ENCODE data around the gene GNAI1.

GRCh38 chr7:80253237-80253636 is 118.6 kb downstream of the GNAI1 start:
- TF ChIP-seq, protein P1, sequence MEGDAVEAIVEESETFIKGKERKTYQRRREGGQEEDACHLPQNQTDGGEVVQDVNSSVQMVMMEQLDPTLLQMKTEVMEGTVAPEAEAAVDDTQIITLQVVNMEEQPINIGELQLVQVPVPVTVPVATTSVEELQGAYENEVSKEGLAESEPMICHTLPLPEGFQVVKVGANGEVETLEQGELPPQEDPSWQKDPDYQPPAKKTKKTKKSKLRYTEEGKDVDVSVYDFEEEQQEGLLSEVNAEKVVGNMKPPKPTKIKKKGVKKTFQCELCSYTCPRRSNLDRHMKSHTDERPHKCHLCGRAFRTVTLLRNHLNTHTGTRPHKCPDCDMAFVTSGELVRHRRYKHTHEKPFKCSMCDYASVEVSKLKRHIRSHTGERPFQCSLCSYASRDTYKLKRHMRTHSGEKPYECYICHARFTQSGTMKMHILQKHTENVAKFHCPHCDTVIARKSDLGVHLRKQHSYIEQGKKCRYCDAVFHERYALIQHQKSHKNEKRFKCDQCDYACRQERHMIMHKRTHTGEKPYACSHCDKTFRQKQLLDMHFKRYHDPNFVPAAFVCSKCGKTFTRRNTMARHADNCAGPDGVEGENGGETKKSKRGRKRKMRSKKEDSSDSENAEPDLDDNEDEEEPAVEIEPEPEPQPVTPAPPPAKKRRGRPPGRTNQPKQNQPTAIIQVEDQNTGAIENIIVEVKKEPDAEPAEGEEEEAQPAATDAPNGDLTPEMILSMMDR (IDR thresholded peaks at IDR 0.05) = no peak
- TF ChIP-seq EZH2 (IDR thresholded peaks at IDR 0.05; ENCODE audit: borderline replicate concordance, insufficient read depth, low read depth, low read length, poor library complexity, severe bottlenecking) = no peak

All from B cell (primary cell).